Prostate gland (tissue), 2 donors: ENCODE results near the gene INO80B. TPM values are rescaled to one million over a fixed set of nuclear protein-coding genes. Genes with fewer than 3 reads are reported as not detected.

Experiments used
- DNase-seq: peaks from one replicate; pipeline ENCODE4 v3.0.0-alpha.2; 2019; ENCODE audit warnings: low spot score
- H3K27ac ChIP-seq, 2 donors: fragments of 200-600 bp; sonication (generic); 2 replicates each; pipeline ENCODE4 v1.5.1; 2017 to 2019
- H3K27me3 ChIP-seq: fragments of 200-600 bp; sonication (generic); replicated peaks from 2 replicates; pipeline ENCODE4 v1.5.1; 2019; ENCODE audit not compliant: insufficient read depth
- H3K36me3 ChIP-seq, 2 donors: fragments of 200-600 bp; sonication (generic); 1 replicate in 1 of 2; 2 replicates in 1 of 2; pipeline versions ENCODE4 v1.5.1 to v1.8.1; 2017 to 2019
- H3K4me1 ChIP-seq: fragments of 200-600 bp; sonication (generic); replicated peaks from 2 replicates; pipeline ENCODE4 v1.5.1; 2019
- H3K4me3 ChIP-seq, 2 donors: fragments of 200-600 bp; sonication (generic); 2 replicates each; pipeline ENCODE4 v1.5.1; 2017 to 2019
- H3K9me3 ChIP-seq: fragments of 200-600 bp; sonication (generic); 2 replicates; pipeline ENCODE4 v1.5.1; 2017
- POLR2A ChIP-seq: fragments of 450-650 bp; IDR thresholded peaks from one replicate; pipeline ENCODE4 v1.6.1; 2016; ENCODE audit warnings: antibody characterized with exemption, mild to moderate bottlenecking
- POLR2AphosphoS5 ChIP-seq: sonication (generic); formaldehyde crosslinking; IDR thresholded peaks from one replicate; pipeline ENCODE4 v1.6.1; 2017; ENCODE audit warnings: antibody characterized with exemption
- WGBS: methylation state at CpG from one replicate; pipeline ENCODE4 v1.1.5; 2018; 5-methylcytosine and 5-hydroxymethylcytosine counted together
- intact Hi-C: fragments of 100-400 bp; cut with DNase I; formaldehyde crosslinking; loops from one replicate; pipeline ENCODE4 v1.14.2; 2022
- total RNA-seq, 2 donors: library from RNA; depleted of rRNA; stranded (reverse); fragments of >200 nt; gene quantifications; one replicate each; pipeline ENCODE4 v1.1.0, GENCODE V29; 2016
- TF ChIP-seq, protein P1 (sequence below), 4 experiments: fragments of 200-600 bp in 2 of 4; fragments of 450-650 bp in 2 of 4; sonication (generic) in 2 of 4; IDR thresholded peaks; 1 replicate in 3 of 4; 2 replicates in 1 of 4; pipeline ENCODE4 v1.5.1; 2016 to 2019; ENCODE audit warnings: antibody characterized with exemption in 4 of 4, mild to moderate bottlenecking in 2 of 4, moderate library complexity in 2 of 4

Gene INO80B
- total RNA-seq, 2 donors from 2014 or later: 28.3 to 46.7 TPM

DNA sequence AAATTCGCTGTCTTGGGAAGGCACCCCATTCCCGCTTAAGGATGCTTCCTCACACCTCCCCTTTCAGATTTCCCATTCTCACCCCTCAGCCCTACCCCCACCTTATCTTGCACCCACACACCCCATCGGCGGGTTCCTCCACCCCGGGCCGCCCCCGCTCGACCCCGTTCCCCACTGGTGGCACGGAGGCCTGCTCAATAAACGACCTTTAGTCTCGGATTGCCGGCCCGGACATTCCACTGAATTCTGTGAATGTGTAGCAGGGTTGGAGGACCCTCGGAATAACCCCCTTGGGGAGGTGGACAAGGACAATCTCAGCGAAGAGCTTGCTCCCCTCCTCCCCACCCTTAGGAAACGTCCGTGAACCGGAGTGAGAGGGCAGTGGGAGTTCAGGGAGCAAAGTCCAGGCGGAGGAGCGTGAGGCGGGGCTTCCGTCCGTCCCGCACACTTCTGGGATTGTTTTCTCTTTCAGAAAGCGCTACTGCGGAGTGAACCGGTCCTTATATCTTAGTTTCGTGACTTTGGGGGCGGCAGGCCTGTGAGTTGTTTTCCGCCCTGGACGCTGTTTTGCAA is 47.3 kb downstream of the INO80B start:
- TF ChIP-seq POLR2A (no peak), POLR2AphosphoS5 (no peak)
- TF ChIP-seq, protein P1, sequence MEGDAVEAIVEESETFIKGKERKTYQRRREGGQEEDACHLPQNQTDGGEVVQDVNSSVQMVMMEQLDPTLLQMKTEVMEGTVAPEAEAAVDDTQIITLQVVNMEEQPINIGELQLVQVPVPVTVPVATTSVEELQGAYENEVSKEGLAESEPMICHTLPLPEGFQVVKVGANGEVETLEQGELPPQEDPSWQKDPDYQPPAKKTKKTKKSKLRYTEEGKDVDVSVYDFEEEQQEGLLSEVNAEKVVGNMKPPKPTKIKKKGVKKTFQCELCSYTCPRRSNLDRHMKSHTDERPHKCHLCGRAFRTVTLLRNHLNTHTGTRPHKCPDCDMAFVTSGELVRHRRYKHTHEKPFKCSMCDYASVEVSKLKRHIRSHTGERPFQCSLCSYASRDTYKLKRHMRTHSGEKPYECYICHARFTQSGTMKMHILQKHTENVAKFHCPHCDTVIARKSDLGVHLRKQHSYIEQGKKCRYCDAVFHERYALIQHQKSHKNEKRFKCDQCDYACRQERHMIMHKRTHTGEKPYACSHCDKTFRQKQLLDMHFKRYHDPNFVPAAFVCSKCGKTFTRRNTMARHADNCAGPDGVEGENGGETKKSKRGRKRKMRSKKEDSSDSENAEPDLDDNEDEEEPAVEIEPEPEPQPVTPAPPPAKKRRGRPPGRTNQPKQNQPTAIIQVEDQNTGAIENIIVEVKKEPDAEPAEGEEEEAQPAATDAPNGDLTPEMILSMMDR (IDR thresholded peaks at IDR 0.05): no peak
- WGBS: 41% methylated on average over 32 of the region's 32 CpGs

DNA sequence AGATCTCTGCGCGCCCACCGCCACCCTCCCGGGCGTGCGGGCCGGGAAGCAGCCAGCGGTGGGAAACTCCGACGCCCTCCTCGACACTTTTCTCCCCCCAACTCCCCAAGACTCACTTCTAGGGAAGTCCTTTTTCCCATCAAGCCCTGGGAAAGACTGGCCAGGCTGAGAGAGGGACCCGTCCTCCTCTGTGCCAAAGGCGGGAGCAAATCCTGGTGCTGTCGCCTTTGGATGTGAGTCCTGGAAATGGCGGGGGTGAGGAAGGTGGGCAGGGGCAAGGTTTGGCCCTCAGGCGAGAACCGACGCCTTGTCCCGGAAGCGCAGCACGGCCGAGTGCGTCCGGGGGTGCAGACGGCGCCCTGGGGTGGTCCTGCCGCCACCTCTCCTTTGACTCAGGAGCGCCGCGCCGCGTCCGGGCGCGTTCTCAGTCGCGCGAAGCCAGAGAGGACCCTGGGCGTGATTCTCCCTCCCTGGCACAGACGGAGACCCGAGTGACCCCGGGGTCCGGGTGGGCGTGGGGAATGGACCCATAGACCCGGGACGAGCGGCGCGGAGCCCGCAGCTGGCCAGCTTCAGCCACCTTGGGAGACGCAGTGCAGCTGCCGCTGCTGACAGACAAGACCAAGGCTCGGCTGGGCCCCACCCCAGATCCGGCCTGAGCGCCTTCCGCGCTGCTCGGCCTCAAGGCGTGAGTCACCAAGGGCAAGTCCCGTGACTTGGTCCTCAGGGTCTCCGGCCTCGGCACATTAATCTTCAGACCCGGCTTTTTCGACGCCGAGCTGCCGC is 48.0 kb downstream of the INO80B start:
- 11% methylated on average over 46 of the region's 67 CpGs for whole genome bisulfite sequencing
- Histone ChIP-seq H3K4me3 (peak overlapping the region; percentile 9 to 24), H3K9me3 (no peaks in the 10 kb centered on the region), H3K27ac (no peak overlapping the region), H3K36me3 (peaks cover 0 to 12% of the 10 kb centered on the region in 2 donors), H3K4me1 (peaks cover 12% of the 10 kb centered on the region), H3K27me3 (peaks cover 20% of the 10 kb centered on the region)
- intact Hi-C loops: no loop called here
- TF ChIP-seq POLR2A (peak; percentile 46), POLR2AphosphoS5 (peak; percentile 20)
- TF ChIP-seq, protein P1 (IDR thresholded peaks at IDR 0.05): no peak
- no peak for DNase-seq

More for the DNA sequence above, 47.3 kb downstream of the INO80B start:
- H3K27me3 ChIP-seq: peaks cover 20% of the 10 kb centered on the region
- H3K36me3 ChIP-seq: peaks cover 0 to 12% of the 10 kb centered on the region in 2 donors
- DNase-seq: no peak
- H3K9me3 ChIP-seq: no peaks in the 10 kb centered on the region
- peaks cover 12% of the 10 kb centered on the region for H3K4me1 ChIP-seq
- intact Hi-C loops: no loop called here
- H3K4me3 ChIP-seq: peak overlapping the region; percentile 9 to 24
- no peak overlapping the region for H3K27ac ChIP-seq

DNA sequence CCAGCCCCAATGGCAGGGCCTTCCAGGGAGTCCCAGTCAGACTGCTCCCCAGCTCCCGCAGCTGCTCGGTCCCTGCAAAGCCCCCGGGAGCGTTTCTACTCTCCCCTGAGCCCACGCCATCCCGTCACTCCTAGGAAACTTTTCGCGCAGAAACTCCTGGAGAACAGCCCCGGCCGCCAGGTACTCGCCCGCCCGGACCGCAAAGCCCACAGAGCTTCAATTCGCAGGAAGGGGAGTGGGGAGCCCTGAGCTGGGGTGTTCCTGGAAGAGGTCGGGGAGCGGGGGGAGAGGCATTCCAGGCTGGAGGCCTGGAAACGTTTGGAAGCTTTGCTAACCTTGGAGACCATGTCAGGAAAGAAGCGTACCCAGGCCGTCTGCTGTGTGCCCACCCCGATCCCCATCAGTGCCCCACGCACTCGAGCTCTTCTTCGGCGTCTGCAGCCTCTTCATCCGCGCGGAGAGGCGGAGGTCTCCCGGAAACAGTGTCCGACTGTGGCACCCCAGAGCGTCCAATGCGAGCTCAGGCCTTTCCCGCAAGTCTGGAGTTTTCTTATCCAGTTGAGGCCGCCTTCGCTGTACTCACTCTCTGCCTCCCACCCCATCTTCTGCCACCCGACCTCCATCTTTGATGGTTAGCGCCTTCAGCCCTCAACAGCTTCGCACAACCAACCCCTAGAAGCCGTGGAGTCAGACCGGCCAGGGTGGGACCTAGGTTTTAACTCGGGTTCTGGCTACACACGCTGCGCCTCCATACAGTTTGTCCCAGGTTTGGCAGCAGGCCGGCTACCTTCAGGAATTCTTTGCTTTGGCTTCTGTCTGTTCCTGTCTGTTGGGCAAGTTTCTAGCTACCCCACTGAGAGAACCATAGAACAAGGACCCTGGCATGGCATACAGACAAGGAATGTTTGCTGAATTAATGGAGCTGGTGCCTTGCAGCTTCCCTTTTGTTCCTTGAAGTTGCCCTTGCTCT is 48.9 kb downstream of the INO80B start:
- peak overlapping the region; percentile 9 to 24 for H3K4me3 ChIP-seq
- TF ChIP-seq, protein P1 (IDR thresholded peaks at IDR 0.05): no peak
- TF ChIP-seq POLR2AphosphoS5 (no peak), POLR2A (no peak)
- H3K36me3 ChIP-seq: peaks cover 0 to 12% of the 10 kb centered on the region in 2 donors
- H3K27me3 ChIP-seq: peaks cover 15% of the 10 kb centered on the region
- DNase-seq: no peak
- no peaks in the 10 kb centered on the region for H3K9me3 ChIP-seq
- intact Hi-C loops: no loop called here
- 67% methylated on average over 45 of the region's 45 CpGs for WGBS
- peaks cover 12% of the 10 kb centered on the region for H3K4me1 ChIP-seq
- no peak overlapping the region for H3K27ac ChIP-seq

DNA sequence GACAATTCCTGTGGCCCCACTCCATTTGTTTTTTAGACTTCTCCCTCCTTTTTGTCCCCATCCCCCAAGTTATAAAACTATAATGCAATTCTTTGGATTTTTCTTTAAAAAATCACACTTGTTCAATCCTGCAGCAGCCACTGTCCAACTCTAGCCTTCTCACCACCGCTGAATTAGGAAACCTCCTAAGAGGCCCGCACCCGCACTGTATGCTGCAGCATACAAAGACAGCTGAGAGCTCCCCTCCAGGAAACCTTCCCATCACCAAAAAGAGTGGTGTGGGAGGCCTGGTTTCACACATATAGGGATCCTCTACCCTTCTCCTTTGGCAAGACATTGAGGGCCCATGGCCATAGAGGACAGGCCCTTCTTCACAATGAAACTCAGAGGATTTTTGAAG is 49.7 kb downstream of the INO80B start:
- H3K9me3 ChIP-seq: no peaks in the 10 kb centered on the region
- peaks cover 0 to 12% of the 10 kb centered on the region in 2 donors for H3K36me3 ChIP-seq
- DNase-seq: no peak
- intact Hi-C loops: no loop called here
- peaks cover 9% of the 10 kb centered on the region for H3K27me3 ChIP-seq
- peaks cover 12% of the 10 kb centered on the region for H3K4me1 ChIP-seq
- H3K4me3 ChIP-seq: no peak overlapping the region
- no peak overlapping the region for H3K27ac ChIP-seq
- TF ChIP-seq POLR2A (no peak), POLR2AphosphoS5 (no peak)
- TF ChIP-seq, protein P1 (IDR thresholded peaks at IDR 0.05): no peak
- WGBS: 90% methylated on average over 3 of the region's 3 CpGs
